ENCODE results near the gene ATXN1.

GRCh38 chr6:16805243-16805950 is 44.1 kb upstream of the ATXN1 start:
- no peak for TF ChIP-seq ZFP36 (IDR thresholded peaks at IDR 0.05; ENCODE audit: borderline replicate concordance, low read depth, low read length, partially characterized antibody)
- TF ChIP-seq CEBPZ (IDR thresholded peaks at IDR 0.05; ENCODE audit: low read length): no peak
- TF ChIP-seq TBP (CRISPR knock-in tag; IDR thresholded peaks at IDR 0.05): no peak
- TF ChIP-seq ZNF331 (CRISPR knock-in tag; IDR thresholded peaks at IDR 0.05): no peak
- no peak for TF ChIP-seq ZNF567 (CRISPR knock-in tag; IDR thresholded peaks at IDR 0.05; ENCODE audit: borderline replicate concordance)
- no peak for TF ChIP-seq ZNF7 (CRISPR knock-in tag; IDR thresholded peaks at IDR 0.05)
- TF ChIP-seq ZSCAN5A (CRISPR knock-in tag; IDR thresholded peaks at IDR 0.05; ENCODE audit: borderline replicate concordance): no peak
- TF ChIP-seq YEATS4 (CRISPR knock-in tag; IDR thresholded peaks at IDR 0.05; ENCODE audit: borderline replicate concordance): no peak
- TF ChIP-seq KMT2B (CRISPR knock-in tag; IDR thresholded peaks at IDR 0.05): no peak
- no peak for TF ChIP-seq TEF (CRISPR knock-in tag; IDR thresholded peaks at IDR 0.05)
- TF ChIP-seq EZH2 (conservative IDR thresholded peaks at IDR 0.05; ENCODE audit: low read depth, low read length): no peak
- no peak for TF ChIP-seq TFDP2 (CRISPR knock-in tag; IDR thresholded peaks at IDR 0.05)
- TF ChIP-seq ZSCAN25 (CRISPR knock-in tag; IDR thresholded peaks at IDR 0.05): no peak
